ENCODE results near the gene BTBD8. TPM values are rescaled to one million over a fixed set of nuclear protein-coding genes. Genes with fewer than 3 reads are reported as not detected.
A peak's percentile ranks its signal among the peaks of the same experiment; 100 is the strongest.

BTBD8 gene
- total RNA-seq, 1 experiment from 2014 or later: 3.4 TPM

GRCh38 chr1:92091625-92092024, 11.5 kb downstream of the BTBD8 start:
- no peak for DNase-seq (ENCODE audit: low read depth)

GRCh38 chr1:92094090-92094489, 13.9 kb downstream of the BTBD8 start:
- no peak for DNase-seq (ENCODE audit: low read depth)

GRCh38 chr1:92094595-92094994, 14.4 kb downstream of the BTBD8 start:
- DNase-seq (ENCODE audit: low read depth): no peak

- DNase-seq (ENCODE audit: low read depth): no peak
Measured at GRCh38 chr1:92095874-92096273, 15.7 kb downstream of the BTBD8 start.

GRCh38 chr1:92096317-92096716, 16.2 kb downstream of the BTBD8 start:
- DNase-seq (ENCODE audit: low read depth): peak; percentile 29

- no peak for DNase-seq (ENCODE audit: low read depth)
Measured at GRCh38 chr1:92105546-92106081, 25.5 kb downstream of the BTBD8 start.

GRCh38 chr1:92108631-92109030, 28.5 kb downstream of the BTBD8 start:
- DNase-seq (ENCODE audit: low read depth): no peak

- no peak for DNase-seq (ENCODE audit: low read depth)
Measured at GRCh38 chr1:92117526-92117925, 37.4 kb downstream of the BTBD8 start.

- DNase-seq (ENCODE audit: low read depth): peak; percentile 19
Measured at GRCh38 chr1:92118826-92119225, 38.7 kb downstream of the BTBD8 start.

GRCh38 chr1:92123868-92124267, 43.7 kb downstream of the BTBD8 start:
- peak; percentile 1 for DNase-seq (ENCODE audit: low read depth)

GRCh38 chr1:92125204-92125603, 45.1 kb downstream of the BTBD8 start:
- DNase-seq (ENCODE audit: low read depth): no peak

GRCh38 chr1:92126088-92126487, 45.9 kb downstream of the BTBD8 start:
- no peak for DNase-seq (ENCODE audit: low read depth)

GRCh38 chr1:92134331-92134730, 54.2 kb downstream of the BTBD8 start:
- no peak for DNase-seq (ENCODE audit: low read depth)

- no peak for DNase-seq (ENCODE audit: low read depth)
Measured at GRCh38 chr1:92136341-92136740, 56.2 kb downstream of the BTBD8 start.

GRCh38 chr1:92154934-92155333, 74.8 kb downstream of the BTBD8 start:
- no peak for DNase-seq (ENCODE audit: low read depth)

GRCh38 chr1:92159593-92159992, 79.4 kb downstream of the BTBD8 start:
- DNase-seq (ENCODE audit: low read depth): no peak

GRCh38 chr1:92165389-92165788, 85.2 kb downstream of the BTBD8 start:
- DNase-seq (ENCODE audit: low read depth): no peak

GRCh38 chr1:92167151-92167550, 87.0 kb downstream of the BTBD8 start:
- DNase-seq (ENCODE audit: low read depth): no peak

- DNase-seq (ENCODE audit: low read depth): no peak
Measured at GRCh38 chr1:92168657-92169056, 88.5 kb downstream of the BTBD8 start.

- DNase-seq (ENCODE audit: low read depth): no peak
Measured at GRCh38 chr1:92169214-92170005, 89.3 kb downstream of the BTBD8 start.

- DNase-seq (ENCODE audit: low read depth): peak; percentile 82
Measured at GRCh38 chr1:92184632-92185031, 104.5 kb downstream of the BTBD8 start.

- DNase-seq (ENCODE audit: low read depth): peak; percentile 70
Measured at GRCh38 chr1:92186081-92186480, 105.9 kb downstream of the BTBD8 start.

Data from LHCN-M2 (cell line).